GM18951 (cell line): Measurements from ENCODE around the gene PRKCSH.
"Not testable (repeated sequence)": the region's sequence is repeated elsewhere in the genome, so short reads cannot be mapped to it uniquely, and the experiment has no call there.

Source experiments
- POLR2A ChIP-seq: IDR thresholded peaks from 4 replicates; pipeline ENCODE4 v1.6.1; 2011; ENCODE audit warnings: mild to moderate bottlenecking; ENCODE audit not compliant: insufficient read length, insufficient read depth; ENCODE audit errors: extremely low read depth
- in situ Hi-C: fragments of 300-500 bp; cut with MboI; formaldehyde crosslinking; loops from one replicate; pipeline ENCODE4 v1.12.0; 2022; ENCODE audit warnings: low sequenced_read_pairs, mixed read lengths, inconsistent platforms; ENCODE audit not compliant: unreplicated experiment

Gene PRKCSH, protein sequence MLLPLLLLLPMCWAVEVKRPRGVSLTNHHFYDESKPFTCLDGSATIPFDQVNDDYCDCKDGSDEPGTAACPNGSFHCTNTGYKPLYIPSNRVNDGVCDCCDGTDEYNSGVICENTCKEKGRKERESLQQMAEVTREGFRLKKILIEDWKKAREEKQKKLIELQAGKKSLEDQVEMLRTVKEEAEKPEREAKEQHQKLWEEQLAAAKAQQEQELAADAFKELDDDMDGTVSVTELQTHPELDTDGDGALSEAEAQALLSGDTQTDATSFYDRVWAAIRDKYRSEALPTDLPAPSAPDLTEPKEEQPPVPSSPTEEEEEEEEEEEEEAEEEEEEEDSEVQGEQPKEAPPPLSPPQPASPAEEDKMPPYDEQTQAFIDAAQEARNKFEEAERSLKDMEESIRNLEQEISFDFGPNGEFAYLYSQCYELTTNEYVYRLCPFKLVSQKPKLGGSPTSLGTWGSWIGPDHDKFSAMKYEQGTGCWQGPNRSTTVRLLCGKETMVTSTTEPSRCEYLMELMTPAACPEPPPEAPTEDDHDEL

DNA sequence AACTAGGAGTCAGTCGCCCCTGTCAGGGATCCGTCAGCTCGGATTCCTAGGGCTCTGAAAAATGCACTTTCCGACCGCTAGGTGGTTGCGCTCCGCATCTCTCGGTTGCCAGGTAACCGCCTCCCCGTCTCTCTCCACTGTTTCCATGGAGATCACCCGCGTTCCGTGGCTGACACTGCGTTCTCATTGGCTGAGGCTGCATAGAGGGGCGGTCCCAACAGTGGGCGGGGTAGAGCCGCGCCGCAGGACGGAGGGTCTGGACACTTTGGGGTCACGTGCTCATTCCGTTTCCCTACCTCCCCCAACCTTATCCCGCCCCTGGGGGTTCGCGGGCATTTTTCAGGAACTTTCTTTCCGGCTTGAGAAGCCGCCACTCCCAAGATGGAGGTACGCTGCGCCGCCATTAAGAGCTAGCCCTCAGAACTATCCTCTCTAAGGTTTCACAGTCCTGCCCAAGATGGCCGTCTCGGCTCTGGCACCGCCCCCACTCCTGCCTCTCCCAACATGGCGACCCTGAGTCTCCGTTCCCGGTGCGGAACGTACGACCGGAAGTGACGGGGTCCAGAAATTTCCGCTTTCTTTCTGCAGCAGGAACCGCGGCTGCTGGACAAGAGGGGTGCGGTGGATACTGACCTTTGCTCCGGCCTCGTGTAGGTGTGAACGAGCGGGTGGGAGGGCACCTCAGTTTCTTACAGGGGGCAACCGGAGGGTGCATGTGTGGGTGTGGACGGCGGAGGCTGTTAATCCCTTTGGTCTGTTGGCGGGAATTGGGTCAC, at the start of gene PRKCSH, which contains the start of gene ODAD3:
Gene PRKCSH, plus strand, starts transcription at position 579 of the 776 bp plus-strand sequence. CDS start 483 bp downstream, outside the sequence.
Gene ODAD3, minus strand, starts transcription at position 65 of the 776 bp plus-strand sequence. CDS start 105 bp downstream, outside the sequence.
- in situ Hi-C loops = no loop called here
- peak; percentile 82 for TF ChIP-seq POLR2A

DNA sequence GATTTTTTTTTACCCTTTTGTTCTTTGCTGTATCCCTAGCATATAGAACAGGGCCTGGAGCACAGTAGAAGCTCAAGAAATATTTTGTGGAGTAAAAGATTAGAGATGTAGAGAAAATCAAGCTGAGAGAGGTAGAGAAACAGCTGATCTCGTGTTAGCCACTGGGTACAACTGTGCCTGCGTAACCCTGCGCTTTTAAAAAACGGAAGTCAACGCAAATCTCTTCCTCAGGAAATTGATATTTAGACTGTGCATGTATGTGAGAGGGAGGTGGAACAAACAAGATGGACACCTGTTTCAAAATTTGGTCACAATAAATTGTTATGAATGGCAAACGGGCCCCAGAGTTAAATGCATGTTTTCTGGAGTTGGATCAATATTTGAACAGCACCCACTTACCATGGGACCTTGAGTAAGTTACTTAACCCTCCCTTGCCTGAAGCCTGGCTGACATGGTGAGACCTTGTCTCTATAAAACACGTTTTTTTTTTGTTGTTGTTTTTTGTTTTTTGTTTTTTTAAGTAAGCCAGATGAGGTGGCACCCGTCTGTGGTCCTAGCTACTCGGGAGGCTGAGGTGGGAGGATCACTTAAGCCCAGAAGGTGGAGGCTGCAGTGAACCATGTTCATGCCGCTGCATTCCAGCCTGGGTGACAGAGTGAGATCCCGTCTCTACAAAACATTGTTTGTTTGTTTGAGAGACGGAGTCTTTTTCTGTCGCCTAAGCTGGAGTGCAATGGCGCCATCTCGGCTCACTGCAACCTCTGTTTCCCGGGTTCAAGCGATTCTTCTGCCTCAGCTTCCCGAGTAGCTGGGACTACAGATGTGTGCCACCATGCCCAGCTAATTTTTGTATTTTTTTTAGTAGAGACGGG, 48.0 kb upstream of the PRKCSH start:
- TF ChIP-seq POLR2A = no peak
- in situ Hi-C loops = no loop called here

DNA sequence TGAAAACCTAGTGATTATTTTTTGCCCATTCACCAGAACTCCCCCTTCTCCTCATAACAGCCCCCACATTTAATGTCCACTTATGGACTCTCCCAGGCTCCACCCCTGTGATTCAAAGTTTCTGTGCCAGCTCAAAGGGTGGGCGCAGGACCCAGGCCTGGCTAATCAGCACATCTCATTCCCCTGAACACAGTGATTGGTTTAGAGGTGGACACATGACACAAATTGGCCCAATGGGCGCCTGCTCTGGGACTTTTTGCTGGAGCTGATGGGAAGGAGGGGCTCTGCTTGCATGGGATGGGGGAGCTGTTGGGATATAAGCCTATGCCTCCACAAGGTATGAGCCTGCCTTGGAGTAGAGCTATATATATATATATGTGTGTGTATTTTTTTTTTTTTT, 45.1 kb upstream of the PRKCSH start:
- no peak for TF ChIP-seq POLR2A
- in situ Hi-C loops = no loop called here

DNA sequence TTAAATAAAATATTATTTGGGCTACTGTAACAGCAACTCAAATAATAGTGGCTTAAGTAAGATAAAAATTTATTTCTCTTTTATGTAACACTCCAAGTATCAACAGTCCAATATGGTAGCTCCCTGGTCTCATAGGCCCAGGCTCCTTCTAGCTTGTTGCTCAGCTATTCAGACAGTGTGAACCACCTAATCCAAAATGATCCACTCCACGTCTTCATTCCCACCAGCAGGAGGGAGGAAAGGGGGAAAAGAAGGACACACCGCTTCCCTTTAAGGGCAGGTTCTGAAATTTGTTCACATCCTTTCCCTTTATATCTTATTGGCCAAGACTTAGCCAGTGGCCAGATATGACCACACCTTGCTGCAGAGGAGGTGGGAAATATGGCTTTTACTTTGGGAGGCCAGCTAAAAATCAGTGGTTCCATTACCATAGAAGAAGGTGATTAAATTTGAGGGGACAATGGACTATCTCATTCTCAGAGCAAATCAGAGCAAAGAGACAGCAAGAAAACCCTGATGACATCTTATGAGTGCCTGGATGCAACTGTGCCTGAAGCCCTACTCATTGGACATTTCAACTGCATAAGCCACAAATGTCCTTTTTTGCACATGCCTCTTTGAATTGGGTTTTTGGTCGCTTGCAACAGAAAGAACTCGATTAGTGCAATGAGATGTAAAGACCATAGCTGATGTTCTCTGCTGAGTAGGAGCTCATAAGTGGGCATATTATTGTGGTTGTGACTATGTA, 44.3 kb upstream of the PRKCSH start:
- in situ Hi-C loops = no loop called here
- no peak for TF ChIP-seq POLR2A

DNA sequence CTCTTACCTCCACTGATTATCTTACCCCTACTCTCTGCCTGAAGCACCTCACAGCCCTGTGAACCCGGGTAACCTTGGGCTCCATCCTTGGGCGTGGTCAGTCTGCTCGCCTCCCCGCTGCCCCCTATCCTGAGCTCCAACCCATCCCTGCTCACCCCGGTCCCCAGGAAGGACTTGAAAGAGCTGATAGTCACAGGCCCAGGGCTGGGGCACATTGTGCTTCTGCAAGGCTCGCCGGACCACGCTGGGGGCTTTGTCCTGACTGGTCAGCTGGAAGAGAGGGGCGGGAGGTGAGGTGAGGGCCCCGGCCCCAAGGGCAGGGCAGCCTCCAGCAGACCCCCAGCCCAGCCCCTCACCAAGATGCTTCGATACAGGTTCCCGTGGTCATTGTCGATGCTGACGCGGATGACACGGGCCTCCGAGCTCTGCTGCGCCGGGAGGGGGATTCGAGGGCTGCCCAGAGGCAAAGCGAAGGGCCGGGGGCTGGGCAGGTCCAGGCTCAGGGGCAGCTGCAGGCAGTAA, 38.3 kb upstream of the PRKCSH start:
- no peak for TF ChIP-seq POLR2A
- in situ Hi-C loops = no loop called here

DNA sequence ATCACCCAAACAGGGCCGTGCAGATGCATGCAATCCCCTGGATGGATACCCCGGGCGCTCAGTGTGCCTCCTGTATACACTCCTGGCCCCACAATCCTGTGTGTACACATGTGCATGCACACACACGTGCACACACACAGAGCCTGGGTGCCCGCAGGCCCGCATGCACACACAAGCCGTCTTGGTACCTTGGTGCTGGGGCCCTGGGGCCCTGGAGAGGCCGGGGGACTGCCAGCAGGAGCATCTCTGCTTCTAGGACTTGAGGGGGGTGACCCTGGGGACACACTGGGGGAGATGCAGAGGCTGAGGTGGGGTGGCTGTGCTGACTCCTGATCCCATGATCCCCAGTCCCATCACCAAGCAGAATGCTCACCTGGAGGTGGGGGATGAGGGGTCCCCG, 35.8 kb upstream of the PRKCSH start:
- TF ChIP-seq POLR2A = no peak
- in situ Hi-C loops = no loop called here

DNA sequence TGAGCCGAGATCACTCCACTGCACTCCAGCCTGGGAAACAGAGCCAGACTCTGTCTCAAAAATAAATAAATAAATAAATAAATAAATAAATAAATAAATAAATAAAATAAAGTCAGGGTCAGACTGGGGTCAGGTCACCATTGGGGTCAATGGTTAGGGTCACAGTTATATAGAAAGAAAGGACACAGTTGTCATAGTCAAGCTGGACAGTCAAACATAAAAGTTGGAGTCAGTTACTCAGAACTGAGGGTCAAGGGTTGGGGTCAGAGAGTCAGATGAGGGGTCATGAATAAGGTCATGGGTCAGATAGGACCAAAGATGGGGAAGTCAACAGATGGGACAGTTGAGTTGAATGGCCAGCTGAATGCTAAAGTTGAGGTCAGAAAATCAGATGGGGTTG, 34.6 kb upstream of the PRKCSH start:
- TF ChIP-seq POLR2A = no peak
- in situ Hi-C loops = no loop called here

DNA sequence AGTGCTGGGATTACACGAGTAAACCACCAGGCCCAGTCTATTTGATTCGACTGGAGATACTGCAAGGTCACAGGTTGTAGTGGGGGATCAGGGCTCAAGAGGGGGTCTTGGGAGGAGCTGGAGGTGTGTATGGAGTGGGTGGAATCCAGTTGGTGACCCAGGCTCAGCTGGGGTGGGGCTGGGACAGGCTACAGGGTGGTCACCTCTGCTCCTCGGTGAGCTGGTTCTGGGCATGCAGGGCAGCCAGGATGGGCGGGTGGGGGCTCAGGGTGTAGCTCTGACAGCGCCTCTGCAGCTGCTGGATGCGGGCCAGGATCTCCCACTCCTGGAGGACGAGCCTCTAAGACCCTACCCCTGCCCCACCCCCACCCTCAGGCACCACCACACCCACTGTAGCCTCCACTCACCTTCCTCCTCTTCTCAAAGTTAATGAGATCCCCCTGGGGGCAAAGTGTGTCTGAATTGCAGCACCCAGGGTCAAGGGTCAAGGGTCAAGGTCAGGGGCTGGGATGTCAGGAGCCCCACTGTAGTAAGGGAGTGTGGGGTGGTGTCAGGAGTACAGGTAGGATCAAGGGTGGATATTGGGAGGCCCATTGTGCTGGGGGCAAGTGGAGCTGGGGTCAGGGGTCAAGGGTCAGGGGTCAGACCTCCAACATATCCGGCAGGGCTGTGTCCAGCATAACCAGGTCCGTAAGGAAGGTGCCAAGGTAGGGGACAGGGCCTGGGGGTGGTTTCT, 33.5 kb upstream of the PRKCSH start:
- no peak for TF ChIP-seq POLR2A
- in situ Hi-C loops = no loop called here

DNA sequence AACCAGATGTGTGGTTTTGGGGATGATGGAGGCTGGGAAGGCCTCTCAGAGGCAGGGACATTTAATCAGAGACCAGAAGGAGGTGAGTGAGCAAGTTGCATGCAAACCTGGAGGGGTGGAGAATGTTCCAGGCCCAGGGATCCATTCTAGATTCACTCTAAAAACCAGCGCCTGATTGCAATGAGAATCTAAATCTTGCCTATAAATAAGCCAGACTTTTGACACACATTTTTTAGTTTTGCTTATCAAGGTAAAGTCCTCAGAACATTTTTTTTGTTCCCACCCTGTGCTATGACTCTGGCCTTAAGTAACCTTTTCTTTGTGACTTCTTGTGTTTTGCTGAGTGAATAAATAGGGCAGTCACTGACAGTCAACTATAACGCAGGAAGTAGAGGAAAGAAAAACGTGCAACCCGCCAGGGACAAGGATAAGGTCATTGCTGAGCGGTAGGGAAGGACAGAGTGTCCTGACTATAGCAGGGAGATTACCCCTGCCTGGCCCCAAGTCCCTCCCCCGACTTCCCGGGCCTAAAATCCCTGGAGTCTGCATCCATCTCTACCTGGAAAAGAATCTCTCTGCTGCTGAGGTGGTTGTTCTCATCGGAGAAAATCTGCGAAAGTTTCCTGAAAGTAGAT, 30.7 kb upstream of the PRKCSH start:
- in situ Hi-C loops = no loop called here
- no peak for TF ChIP-seq POLR2A

DNA sequence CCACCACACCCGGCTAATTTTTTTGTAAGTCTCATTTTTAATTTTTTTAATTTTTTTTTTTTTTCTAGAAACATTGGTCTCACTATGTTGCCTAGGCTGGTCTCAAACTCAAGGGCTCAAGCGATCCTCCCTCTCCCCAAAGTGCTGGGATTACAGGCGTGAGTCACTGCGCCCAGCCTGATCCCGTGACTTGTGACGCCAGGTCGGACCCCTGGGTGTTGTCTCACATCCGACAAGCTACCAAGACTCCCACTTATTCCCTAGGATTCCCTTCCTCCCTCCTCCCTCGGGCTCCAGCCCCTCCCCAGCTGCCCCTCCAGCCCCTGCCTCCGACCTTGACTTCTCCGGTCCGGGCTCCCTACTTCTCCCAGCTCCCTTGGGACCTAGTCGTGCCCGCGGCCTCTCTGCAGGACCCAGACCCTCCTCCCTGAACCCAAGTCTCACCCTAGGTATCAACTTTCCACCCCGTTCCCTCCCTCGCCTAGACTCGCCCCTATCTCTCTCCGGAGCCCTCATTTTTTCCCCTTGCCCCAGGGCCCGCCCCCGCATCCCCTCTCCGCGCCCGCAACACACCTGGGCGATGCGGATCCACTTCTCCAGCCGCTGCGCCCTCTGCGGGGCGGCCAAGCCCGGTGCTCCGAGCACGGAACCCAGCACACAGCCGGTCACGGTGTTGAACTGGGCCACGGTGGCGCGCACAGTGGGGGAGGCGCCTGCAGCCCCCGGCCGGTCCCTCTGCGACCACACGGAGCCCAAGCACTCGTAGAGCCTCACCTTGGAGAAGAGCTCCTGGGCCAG, 29.4 kb upstream of the PRKCSH start:
- TF ChIP-seq POLR2A = no peak
- in situ Hi-C loops = no loop called here

DNA sequence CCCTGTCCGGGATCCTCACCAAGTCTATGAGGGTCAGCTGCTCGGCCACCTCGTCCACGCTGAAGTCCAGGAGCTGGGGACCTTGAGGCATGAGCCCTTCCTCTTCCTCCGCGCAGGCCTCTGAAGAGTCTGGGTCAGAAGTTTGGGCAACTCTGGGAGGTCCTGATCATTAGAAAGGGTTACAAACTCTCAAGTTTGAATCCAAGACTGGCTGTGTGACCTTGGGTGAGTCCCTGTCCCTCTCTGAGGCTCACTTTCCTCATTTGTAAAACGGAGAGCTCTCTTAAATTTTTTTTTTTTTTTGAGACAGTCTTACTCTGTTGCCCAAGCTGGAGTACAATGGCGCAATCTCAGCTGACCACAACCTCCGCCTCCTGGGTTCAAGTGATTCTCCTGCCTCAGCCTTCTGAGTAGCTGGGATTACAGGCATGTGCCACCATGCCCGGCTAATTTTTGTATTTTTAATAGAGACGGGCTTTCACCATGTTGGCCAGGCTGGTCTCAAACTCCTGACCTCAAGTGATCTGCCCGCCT, 28.7 kb upstream of the PRKCSH start:
- in situ Hi-C loops = not testable (repeated sequence)
